Measurements from ENCODE around the gene RHOV. TPM values are rescaled to one million over a fixed set of nuclear protein-coding genes. Genes with fewer than 3 reads are reported as not detected.

The RHOV gene
- total and polyA plus RNA-seq, 2 of the 4 experiments (the other 2 are of a cell fraction), result 0.10 TPM; not detected in 1

- H3K18ac ChIP-seq (ENCODE audit: low read depth, low read length), result no peak overlapping the region
- H4K20me1 ChIP-seq (ENCODE audit: insufficient read depth, low read length), result peaks cover 5% of the 10 kb centered on the region; the same call in 1 of the 2 replicates
- peaks cover 42% of the 10 kb centered on the region for H3K27me3 ChIP-seq (ENCODE audit: control insufficient read depth, insufficient read depth, low read length)
- H3K79me1 ChIP-seq (ENCODE audit: low read depth in 1 of 2, low read length in 2 of 2), result no peaks in the 10 kb centered on the region
- H2AFZ ChIP-seq (replicated peaks; ENCODE audit: low read length, poor library complexity), result no peak overlapping the region
- BruUV-seq (replicated peaks), result no TSS peak
- no peak overlapping the region for H3K4ac ChIP-seq (ENCODE audit: low read depth, low read length)
- H3K4me3 ChIP-seq (ENCODE audit: insufficient read depth, low read depth, low read length), result no peak overlapping the region
- no peak overlapping the region for H3K56ac ChIP-seq (ENCODE audit: extremely low read depth, insufficient read depth, low read length)
- H4K5ac ChIP-seq (ENCODE audit: low read depth, low read length), result no peak overlapping the region
- WGBS, 2 experiments (ENCODE audit: extremely low coverage in 2 of 2, insufficient read length in 1 of 2), result 94% methylated on average over 2 of the region's 8 CpGs; no CpG with 5 or more reads in 1 of the 2 experiments
- CTCF ChIA-PET, result no interaction called here
- H3K9ac ChIP-seq (ENCODE audit: low read depth, low read length), result no peak overlapping the region
- no peak overlapping the region for H4K8ac ChIP-seq (ENCODE audit: low read depth in 2 of 2, low read length in 2 of 2)
- no peaks in the 10 kb centered on the region for H3K9me3 ChIP-seq (ENCODE audit: control insufficient read depth, insufficient read depth, low read length)
- no peak overlapping the region for H2BK5ac ChIP-seq (ENCODE audit: low read depth, low read length, poor library complexity, severe bottlenecking)
- no peaks in the 10 kb centered on the region for H3K9me1 ChIP-seq (ENCODE audit: insufficient read depth, low read length)
- ATAC-seq (ENCODE audit: low read depth) (no peak), DNase-seq (no peak)
- H3K14ac ChIP-seq (replicated peaks; ENCODE audit: low read depth, low read length), result no peak overlapping the region
- H4K91ac ChIP-seq (ENCODE audit: insufficient read depth, low read depth, low read length), result no peak overlapping the region
- 0 out of 2 replicates have a peak, but pooled peaks cover 3% of the 10 kb centered on the region for H3K4me1 ChIP-seq (ENCODE audit: control insufficient read depth, insufficient read depth, low read length)
- POLR2A ChIA-PET (ENCODE audit: unreplicated experiment), result no interaction called here
- H2BK120ac ChIP-seq (ENCODE audit: low read depth, low read length), result no peak overlapping the region
- dilution Hi-C loops (cut with HindIII; ENCODE audit: low sequenced_read_pairs, unreplicated experiment), result no loop called here
- H3K27ac ChIP-seq (ENCODE audit: insufficient read depth, low read length), result no peak overlapping the region
- H3K23ac ChIP-seq (ENCODE audit: low read depth, low read length), result no peak overlapping the region
- TF ChIP-seq MAZ (IDR thresholded peaks at IDR 0.05; ENCODE audit: borderline replicate concordance, low read depth, low read length) (no peak), FOS (IDR thresholded peaks at IDR 0.05; ENCODE audit: low read depth, low read length) (no peak), RAD21 (IDR thresholded peaks at IDR 0.05; ENCODE audit: low read length) (no peak), NFE2L2 (IDR thresholded peaks at IDR 0.05; ENCODE audit: low read depth, low read length) (no peak), RCOR1 (IDR thresholded peaks at IDR 0.05; ENCODE audit: insufficient replicate concordance, low read length) (no peak), CEBPB (IDR thresholded peaks at IDR 0.05; ENCODE audit: low read depth, low read length) (no peak), ELK1 (IDR thresholded peaks at IDR 0.05; ENCODE audit: borderline replicate concordance, low read depth, low read length) (no peak), CTCF (conservative IDR thresholded peaks at IDR 0.05; ENCODE audit: low read depth, low read length) (no peak), RFX5 (IDR thresholded peaks at IDR 0.05; ENCODE audit: low read depth, low read length) (no peak), CHD1 (IDR thresholded peaks at IDR 0.05; ENCODE audit: low read depth, low read length) (no peak), SMC3 (IDR thresholded peaks at IDR 0.05; ENCODE audit: low read depth, low read length) (no peak), MAFK (IDR thresholded peaks at IDR 0.05; ENCODE audit: low read depth, low read length) (no peak), POLR2A (IDR thresholded peaks at IDR 0.05; ENCODE audit: low read depth, low read length) (no peak), BHLHE40 (IDR thresholded peaks at IDR 0.05; ENCODE audit: low read depth, low read length) (no peak), MXI1 (IDR thresholded peaks at IDR 0.05; ENCODE audit: borderline replicate concordance, low read depth, low read length) (no peak)
- TF ChIP-seq, protein P1, sequence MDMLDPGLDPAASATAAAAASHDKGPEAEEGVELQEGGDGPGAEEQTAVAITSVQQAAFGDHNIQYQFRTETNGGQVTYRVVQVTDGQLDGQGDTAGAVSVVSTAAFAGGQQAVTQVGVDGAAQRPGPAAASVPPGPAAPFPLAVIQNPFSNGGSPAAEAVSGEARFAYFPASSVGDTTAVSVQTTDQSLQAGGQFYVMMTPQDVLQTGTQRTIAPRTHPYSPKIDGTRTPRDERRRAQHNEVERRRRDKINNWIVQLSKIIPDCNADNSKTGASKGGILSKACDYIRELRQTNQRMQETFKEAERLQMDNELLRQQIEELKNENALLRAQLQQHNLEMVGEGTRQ (IDR thresholded peaks at IDR 0.05; ENCODE audit: low read depth, low read length), result no peak
- H3K36me3 ChIP-seq (ENCODE audit: control insufficient read depth, insufficient read depth, low read length), result no peaks in the 10 kb centered on the region
- no peak overlapping the region for H2BK20ac ChIP-seq (ENCODE audit: low read depth, low read length)
- no peak overlapping the region for H3K4me2 ChIP-seq (ENCODE audit: low read depth, low read length)
- intact Hi-C loops (cut with micrococcal nuclease), result no loop called here
- no peak overlapping the region for H2AK9ac ChIP-seq (replicated peaks; ENCODE audit: low read depth, low read length, poor library complexity)
- H2AK5ac ChIP-seq (ENCODE audit: low read depth, low read length), result no peak overlapping the region
- in situ Hi-C loops (cut with MboI; ENCODE audit: low sequenced_read_pairs), result no loop called here
- H2BK15ac ChIP-seq (ENCODE audit: low read depth, low read length), result no peak overlapping the region
Measured at GRCh38 chr15:40845511-40846284, 28.3 kb downstream of the RHOV start.

Data from IMR-90 (cell line).